Nephron (organoid): ENCODE data around the gene TEP1.
"Not testable (repeated sequence)": the region's sequence is repeated elsewhere in the genome, so short reads cannot be mapped to it uniquely, and the experiment has no call there.

ENCODE experiments used
- H3K27ac Mint-ChIP-seq, 3 experiments: 2 replicates each; pipeline ENCODE4 v1.8.0; 2020; ENCODE audit warnings: mixed read lengths in 3 of 3, mild to moderate bottlenecking in 2 of 3, moderate library complexity in 1 of 3
- H3K27me3 Mint-ChIP-seq: 2 replicates; pipeline ENCODE4 v1.8.0; 2021; ENCODE audit warnings: low read depth, mild to moderate bottlenecking, moderate library complexity, mixed read lengths
- H3K36me3 Mint-ChIP-seq: 2 replicates; pipeline ENCODE4 v1.8.0; 2020; ENCODE audit warnings: low read depth, mixed read lengths
- H3K4me1 Mint-ChIP-seq: 2 replicates; pipeline ENCODE4 v1.8.0; 2020; ENCODE audit warnings: mixed read lengths
- H3K4me3 Mint-ChIP-seq, 3 experiments: 2 replicates each; pipeline ENCODE4 v1.8.0; 2020; ENCODE audit warnings: mild to moderate bottlenecking in 3 of 3, mixed read lengths in 3 of 3, moderate library complexity in 2 of 3
- H3K9me3 Mint-ChIP-seq: 2 replicates; pipeline ENCODE4 v1.8.0; 2020; ENCODE audit warnings: mixed read lengths
- CTCF ChIP-seq, 3 experiments: fragments of 200-600 bp; sonication (generic); IDR thresholded peaks; one replicate each; pipeline ENCODE4 v1.5.0; 2021; ENCODE audit warnings: antibody characterized with exemption in 3 of 3; ENCODE audit not compliant: unreplicated experiment in 3 of 3

Gene TEP1

GRCh38 chr14:20347747-20348146 lies 65.6 kb downstream of the TEP1 start:
- TF ChIP-seq CTCF (IDR thresholded peaks at IDR 0.05; ENCODE audit: unreplicated experiment in 3 of 3), result no peak
- H3K9me3 Mint-ChIP-seq, result no peaks in the 10 kb centered on the region
- H3K36me3 Mint-ChIP-seq, result peaks cover 54% of the 10 kb centered on the region
- H3K27me3 Mint-ChIP-seq, result no peaks in the 10 kb centered on the region
- no peak overlapping the region for H3K4me3 Mint-ChIP-seq
- no peak overlapping the region for H3K27ac Mint-ChIP-seq
- H3K4me1 Mint-ChIP-seq, result peaks cover 6% of the 10 kb centered on the region

DNA sequence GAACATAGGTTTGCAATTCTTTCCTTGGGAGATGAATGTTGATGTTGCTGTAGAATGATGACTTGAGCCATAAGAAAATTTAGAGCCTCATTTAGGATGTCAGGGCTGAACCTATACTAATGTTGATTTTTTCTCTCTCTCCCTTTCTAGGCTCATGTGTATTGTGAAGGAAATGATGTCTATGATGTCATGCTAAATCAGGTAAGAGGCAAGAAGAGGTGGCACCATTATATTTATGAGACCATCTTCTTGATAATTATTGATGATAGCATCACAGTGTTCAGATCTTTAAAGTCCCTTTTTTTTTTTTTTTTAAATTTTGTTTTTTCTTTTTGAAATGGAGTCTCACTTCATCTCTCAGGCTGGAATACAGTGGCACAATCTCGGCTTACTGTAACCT lies 66.6 kb downstream of the TEP1 start:
- no peak overlapping the region for H3K27ac Mint-ChIP-seq
- peak overlapping the region in 1 of 3 experiments; percentile 29 for H3K4me3 Mint-ChIP-seq
- no peaks in the 10 kb centered on the region for H3K27me3 Mint-ChIP-seq
- H3K36me3 Mint-ChIP-seq, result peaks cover 43% of the 10 kb centered on the region
- peaks cover 6% of the 10 kb centered on the region for H3K4me1 Mint-ChIP-seq
- H3K9me3 Mint-ChIP-seq, result no peaks in the 10 kb centered on the region
- TF ChIP-seq CTCF (IDR thresholded peaks at IDR 0.05; ENCODE audit: unreplicated experiment in 3 of 3), result no peak

GRCh38 chr14:20345366-20345765 lies 67.9 kb downstream of the TEP1 start:
- peak overlapping the region; percentile 64 to 89 (median 76) for H3K4me3 Mint-ChIP-seq
- TF ChIP-seq CTCF (IDR thresholded peaks at IDR 0.05; ENCODE audit: unreplicated experiment in 3 of 3), result no peak
- no peak overlapping the region for H3K27ac Mint-ChIP-seq
- H3K36me3 Mint-ChIP-seq, result peaks cover 34% of the 10 kb centered on the region
- no peaks in the 10 kb centered on the region for H3K27me3 Mint-ChIP-seq
- H3K4me1 Mint-ChIP-seq, result peaks cover 6% of the 10 kb centered on the region
- H3K9me3 Mint-ChIP-seq, result no peaks in the 10 kb centered on the region

DNA sequence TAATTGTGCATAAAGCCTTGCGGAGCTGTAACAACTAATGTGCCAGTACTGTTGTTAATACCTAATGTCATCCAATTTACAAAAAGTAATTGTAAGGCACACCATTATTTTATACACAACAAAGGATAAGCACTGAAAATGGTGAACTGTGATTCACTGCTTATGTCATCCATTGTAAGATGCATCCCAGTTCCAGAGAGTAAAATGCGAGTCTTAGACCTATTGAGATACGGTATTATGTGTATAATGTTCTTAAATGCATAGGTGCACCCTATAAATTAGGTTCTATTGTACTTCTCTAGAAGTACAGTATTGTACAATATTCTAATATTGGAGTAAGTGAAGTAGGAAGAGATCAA lies 69.5 kb downstream of the TEP1 start:
- peaks cover 23% of the 10 kb centered on the region for H3K36me3 Mint-ChIP-seq
- no peaks in the 10 kb centered on the region for H3K9me3 Mint-ChIP-seq
- peak overlapping the region; percentile 89 to 93 (median 89) for H3K4me3 Mint-ChIP-seq
- peaks cover 3% of the 10 kb centered on the region for H3K27me3 Mint-ChIP-seq
- no peak for TF ChIP-seq CTCF (IDR thresholded peaks at IDR 0.05; ENCODE audit: unreplicated experiment in 3 of 3)
- H3K4me1 Mint-ChIP-seq, result peaks cover 6% of the 10 kb centered on the region
- peak overlapping the region; percentile 88 to 99 (median 91) for H3K27ac Mint-ChIP-seq

DNA sequence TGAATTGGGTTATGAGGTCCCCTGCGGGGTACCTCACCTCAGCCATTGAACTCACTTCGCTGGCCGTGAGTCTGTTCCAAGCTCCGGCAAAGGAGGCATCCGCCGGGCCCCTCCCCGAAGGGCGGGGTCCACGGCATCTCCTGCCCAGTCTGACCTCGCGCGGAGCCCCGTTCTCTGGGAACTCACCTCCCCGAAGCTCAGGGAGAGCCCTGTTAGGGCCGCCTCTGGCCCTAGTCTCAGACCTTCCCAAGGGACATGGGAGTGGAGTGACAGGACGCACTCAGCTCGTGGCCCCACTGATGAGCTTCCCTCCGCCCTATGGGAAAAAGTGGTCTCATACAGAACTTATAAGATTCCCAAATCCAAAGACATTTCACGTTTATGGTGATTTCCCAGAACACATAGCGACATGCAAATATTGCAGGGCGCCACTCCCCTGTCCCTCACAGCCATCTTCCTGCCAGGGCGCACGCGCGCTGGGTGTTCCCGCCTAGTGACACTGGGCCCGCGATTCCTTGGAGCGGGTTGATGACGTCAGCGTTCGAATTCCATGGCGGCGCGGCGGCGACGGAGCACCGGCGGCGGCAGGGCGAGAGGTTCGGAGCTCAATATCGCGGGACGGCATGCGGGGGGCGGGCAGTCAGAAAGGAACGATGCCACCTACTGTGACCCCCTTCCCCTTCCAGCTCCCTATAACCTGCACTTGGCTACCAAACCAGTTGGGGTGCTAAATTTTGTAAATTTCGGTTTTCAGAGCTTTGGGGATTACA lies 70.0 kb downstream of the TEP1 start, which contains the start of gene PARP2:
PARP2 (plus strand) TSS at position 544 of the 770 bp plus-strand sequence; CDS start at position 551, 7 bp downstream.
- peaks cover 6% of the 10 kb centered on the region for H3K4me1 Mint-ChIP-seq
- TF ChIP-seq CTCF (IDR thresholded peaks at IDR 0.05; ENCODE audit: unreplicated experiment in 3 of 3), result no peak
- H3K27me3 Mint-ChIP-seq, result peaks cover 4% of the 10 kb centered on the region
- peak within 1 kb of the TSS; percentile 88 to 99 (median 91) for H3K27ac Mint-ChIP-seq
- H3K9me3 Mint-ChIP-seq, result no peaks in the 10 kb centered on the region
- H3K4me3 Mint-ChIP-seq, result peak within 1 kb of the TSS; percentile 89 to 93 (median 89)
- peaks cover 20% of the 10 kb centered on the region for H3K36me3 Mint-ChIP-seq

DNA sequence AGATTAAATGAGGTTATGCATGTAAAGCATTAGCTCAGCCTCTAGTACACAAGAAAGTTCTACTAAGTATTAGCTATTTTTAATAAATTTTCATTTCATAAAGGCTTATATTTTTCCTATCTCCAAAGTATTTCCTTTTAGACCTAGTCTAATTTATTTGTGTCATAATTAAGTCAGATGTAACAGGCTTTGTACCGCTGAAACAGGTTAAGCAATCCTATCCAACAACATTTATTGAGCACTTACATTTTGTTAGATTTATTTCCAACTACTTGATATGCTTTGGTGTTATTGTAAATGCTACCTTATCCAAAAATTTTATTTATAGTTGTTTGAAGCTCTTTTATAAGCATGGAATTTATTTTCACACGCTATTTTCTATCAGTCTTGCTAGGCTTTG lies 71.7 kb downstream of the TEP1 start:
- Mint-ChIP-seq H3K27me3 (peaks cover 4% of the 10 kb centered on the region), H3K9me3 (no peaks in the 10 kb centered on the region), H3K27ac (peak overlapping the region in 1 of 3 experiments; percentile 99), H3K4me1 (peaks cover 6% of the 10 kb centered on the region), H3K4me3 (peak overlapping the region; percentile 89 to 93 (median 89)), H3K36me3 (peaks cover 14% of the 10 kb centered on the region)
- no peak for TF ChIP-seq CTCF (IDR thresholded peaks at IDR 0.05; ENCODE audit: unreplicated experiment in 3 of 3)

DNA sequence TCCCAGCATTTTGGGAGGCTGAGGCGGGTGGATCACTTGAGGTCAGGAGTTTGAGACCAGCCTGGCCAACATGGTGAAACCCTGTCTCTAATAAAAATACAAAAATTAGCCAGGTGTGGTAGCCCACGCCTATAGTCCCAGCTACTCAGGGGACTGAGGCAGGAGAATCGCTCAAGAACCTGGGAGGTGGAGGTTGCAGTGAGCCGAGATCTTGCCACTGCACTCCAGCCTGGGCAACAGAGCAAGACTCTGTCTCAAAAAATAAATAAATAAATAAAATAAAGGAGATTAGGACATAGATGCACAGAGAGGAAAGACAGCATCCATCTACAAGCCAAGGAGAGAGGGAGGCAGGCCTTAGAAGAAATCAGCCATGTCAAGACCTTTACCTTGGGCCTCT lies 72.3 kb downstream of the TEP1 start:
- not testable (repeated sequence) for H3K27me3 Mint-ChIP-seq, H3K4me1 Mint-ChIP-seq, H3K9me3 Mint-ChIP-seq
- H3K4me3 Mint-ChIP-seq, result peak overlapping the region; percentile 35 to 71 (median 54)
- H3K27ac Mint-ChIP-seq, result peak overlapping the region in 1 of 3 experiments; percentile 37
- peaks cover 10% of the 10 kb centered on the region for H3K36me3 Mint-ChIP-seq
